ENCODE measurements around the gene TRMT61A.

TRMT61A gene

DNA sequence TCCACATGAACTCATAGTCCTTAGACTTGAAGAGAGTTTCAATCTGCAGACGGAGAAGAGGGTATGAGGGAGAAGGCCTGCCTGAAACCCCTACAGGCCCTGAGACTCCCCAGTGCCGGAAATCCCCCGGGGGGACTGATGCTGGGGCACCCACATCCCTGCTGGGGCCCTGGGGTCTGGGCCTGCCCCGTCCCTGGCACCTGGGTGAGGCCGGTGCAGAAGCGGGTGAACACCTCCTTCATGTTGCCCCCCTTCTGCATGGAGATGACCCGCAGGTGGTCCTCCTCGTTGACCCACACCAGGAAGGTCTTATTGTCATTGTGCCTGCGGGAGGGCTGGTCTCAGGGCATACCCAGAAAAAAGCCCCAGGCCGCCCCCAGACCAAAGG is 8.7 kb upstream of the TRMT61A start:
- DNase-seq, result no peak
- Histone ChIP-seq H3K27me3 (replicated peaks) (peaks cover 11% of the 10 kb centered on the region), H3K27ac (no peak overlapping the region), H3K4me3 (ENCODE audit: low read depth, low read length) (no peak overlapping the region), H3K36me3 (replicated peaks) (no peaks in the 10 kb centered on the region)
- in situ Hi-C loops (cut with HindIII; ENCODE audit: low pct_ligation_motif_present, low sequenced_read_pairs), result no loop called here
- TF ChIP-seq, protein P1, sequence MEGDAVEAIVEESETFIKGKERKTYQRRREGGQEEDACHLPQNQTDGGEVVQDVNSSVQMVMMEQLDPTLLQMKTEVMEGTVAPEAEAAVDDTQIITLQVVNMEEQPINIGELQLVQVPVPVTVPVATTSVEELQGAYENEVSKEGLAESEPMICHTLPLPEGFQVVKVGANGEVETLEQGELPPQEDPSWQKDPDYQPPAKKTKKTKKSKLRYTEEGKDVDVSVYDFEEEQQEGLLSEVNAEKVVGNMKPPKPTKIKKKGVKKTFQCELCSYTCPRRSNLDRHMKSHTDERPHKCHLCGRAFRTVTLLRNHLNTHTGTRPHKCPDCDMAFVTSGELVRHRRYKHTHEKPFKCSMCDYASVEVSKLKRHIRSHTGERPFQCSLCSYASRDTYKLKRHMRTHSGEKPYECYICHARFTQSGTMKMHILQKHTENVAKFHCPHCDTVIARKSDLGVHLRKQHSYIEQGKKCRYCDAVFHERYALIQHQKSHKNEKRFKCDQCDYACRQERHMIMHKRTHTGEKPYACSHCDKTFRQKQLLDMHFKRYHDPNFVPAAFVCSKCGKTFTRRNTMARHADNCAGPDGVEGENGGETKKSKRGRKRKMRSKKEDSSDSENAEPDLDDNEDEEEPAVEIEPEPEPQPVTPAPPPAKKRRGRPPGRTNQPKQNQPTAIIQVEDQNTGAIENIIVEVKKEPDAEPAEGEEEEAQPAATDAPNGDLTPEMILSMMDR (IDR thresholded peaks at IDR 0.05; ENCODE audit: low read depth, low read length, missing control alignments), result no peak

DNA sequence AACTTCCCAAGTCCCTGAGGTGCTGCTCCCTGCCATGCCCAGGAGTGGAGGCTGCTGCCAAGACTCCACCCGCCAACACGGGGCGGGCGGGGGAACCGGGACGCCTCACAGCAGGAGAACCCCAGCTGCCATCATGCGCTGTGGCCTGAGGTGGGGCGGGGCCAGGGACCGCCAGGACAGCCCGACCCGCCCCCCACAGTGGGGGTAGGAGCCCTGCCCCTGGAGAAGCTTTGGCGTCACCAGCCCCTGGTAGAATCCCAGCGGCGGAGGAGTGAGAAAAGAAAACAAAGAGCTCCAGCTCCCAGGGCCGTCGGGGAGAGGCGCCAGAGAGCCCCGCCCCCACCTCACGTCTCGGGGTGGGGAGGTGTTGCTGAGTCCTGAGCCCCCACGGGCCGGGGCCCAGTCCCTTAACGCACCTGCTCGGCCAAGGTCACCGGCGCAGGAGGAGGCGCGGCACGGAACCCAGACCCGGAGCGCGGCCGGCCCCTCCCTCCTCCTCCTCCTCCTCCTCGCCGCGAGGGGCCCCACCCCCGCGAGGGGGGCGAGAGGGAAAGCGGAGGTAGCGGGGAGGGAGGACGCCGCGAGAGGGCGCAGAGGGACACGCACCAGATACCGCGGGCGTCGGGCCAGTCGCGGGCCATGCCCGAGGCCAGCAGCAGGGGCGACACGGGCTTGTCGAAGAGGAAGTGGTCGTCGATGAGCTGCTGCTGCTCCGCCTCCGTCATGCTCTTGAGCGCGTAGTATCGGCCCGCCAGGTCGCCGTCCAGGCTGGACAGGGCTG is 8.1 kb upstream of the TRMT61A start:
- peaks cover 11% of the 10 kb centered on the region for H3K27me3 ChIP-seq (replicated peaks)
- in situ Hi-C loops (cut with HindIII; ENCODE audit: low pct_ligation_motif_present, low sequenced_read_pairs), result no loop called here
- DNase-seq, result peak; percentile 47

DNA sequence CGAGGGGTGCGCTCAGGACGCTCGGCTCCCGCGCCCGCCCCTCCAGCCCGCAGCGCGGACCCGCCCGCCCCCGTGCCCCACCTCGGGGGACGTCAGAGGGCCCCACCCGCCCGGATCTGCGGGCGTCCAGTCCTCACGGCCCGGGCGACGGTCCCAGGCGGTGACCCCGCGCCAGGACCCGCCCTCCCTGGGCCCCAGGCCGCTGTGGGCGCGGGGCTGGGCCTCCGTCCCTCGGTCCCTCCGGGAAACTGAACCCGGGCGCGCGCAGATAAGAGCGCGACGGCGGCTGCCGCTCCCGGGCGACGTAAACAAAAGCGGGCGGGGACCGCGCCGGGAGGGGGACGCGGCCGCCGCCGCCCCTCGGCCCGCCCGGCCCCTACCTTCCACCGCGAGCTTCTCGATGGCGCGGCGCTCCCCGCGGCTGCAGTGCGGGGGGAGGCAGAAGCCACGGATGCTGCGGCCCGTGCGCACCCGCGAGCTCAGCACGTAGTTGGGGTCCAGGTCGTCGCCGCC is 7.5 kb upstream of the TRMT61A start:
- Histone ChIP-seq H3K27ac (no peak overlapping the region), H3K4me3 (ENCODE audit: low read depth, low read length) (no peak overlapping the region), H3K27me3 (replicated peaks) (peaks cover 11% of the 10 kb centered on the region), H3K36me3 (replicated peaks) (no peaks in the 10 kb centered on the region)
- DNase-seq, result no peak
- TF ChIP-seq, protein P1 (IDR thresholded peaks at IDR 0.05; ENCODE audit: low read depth, low read length, missing control alignments), result no peak
- in situ Hi-C loops (cut with HindIII; ENCODE audit: low pct_ligation_motif_present, low sequenced_read_pairs), result no loop called here

More for the DNA sequence above, 8.1 kb upstream of the TRMT61A start:
- Histone ChIP-seq H3K27ac (no peak overlapping the region), H3K4me3 (ENCODE audit: low read depth, low read length) (peak overlapping the region; percentile 31), H3K36me3 (replicated peaks) (no peaks in the 10 kb centered on the region)
- TF ChIP-seq, protein P1 (IDR thresholded peaks at IDR 0.05; ENCODE audit: low read depth, low read length, missing control alignments), result peak; percentile 57

DNA sequence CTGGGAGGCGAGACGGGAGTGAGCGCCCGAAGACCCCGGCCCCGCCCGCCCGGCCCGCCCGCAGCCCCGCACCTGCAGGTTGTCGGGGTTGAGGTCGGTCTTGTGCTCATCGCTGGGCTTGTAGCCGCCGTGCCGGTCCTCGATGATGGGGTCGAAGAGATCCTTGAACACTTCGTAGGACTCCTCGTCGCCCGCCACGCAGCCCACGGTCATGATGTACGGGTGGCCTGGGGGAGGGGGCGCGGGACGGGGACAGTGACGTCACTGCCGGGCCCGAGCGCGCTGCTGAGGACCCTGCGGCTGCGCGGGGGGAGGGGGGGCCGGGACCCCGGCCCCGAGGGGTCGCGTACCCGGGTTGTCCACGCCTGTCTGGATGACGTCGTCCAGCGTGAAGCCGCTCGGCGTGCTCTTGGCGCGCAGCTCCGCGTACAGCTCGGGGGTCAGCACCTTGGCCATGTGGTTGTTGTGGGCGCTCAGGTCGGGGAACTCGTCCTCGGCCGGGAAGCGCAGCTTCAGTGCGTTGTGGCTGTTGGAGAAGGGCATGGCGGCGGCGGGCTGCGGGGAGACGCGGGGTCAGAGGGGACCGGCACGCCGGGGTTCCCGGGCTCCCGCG is 6.9 kb upstream of the TRMT61A start:
- DNase-seq, result no peak
- H3K36me3 ChIP-seq (replicated peaks), result no peaks in the 10 kb centered on the region
- H3K4me3 ChIP-seq (ENCODE audit: low read depth, low read length), result peak overlapping the region; percentile 27
- peaks cover 11% of the 10 kb centered on the region for H3K27me3 ChIP-seq (replicated peaks)
- TF ChIP-seq, protein P1 (IDR thresholded peaks at IDR 0.05; ENCODE audit: low read depth, low read length, missing control alignments), result no peak
- no peak overlapping the region for H3K27ac ChIP-seq
- in situ Hi-C loops (cut with HindIII; ENCODE audit: low pct_ligation_motif_present, low sequenced_read_pairs), result no loop called here

DNA sequence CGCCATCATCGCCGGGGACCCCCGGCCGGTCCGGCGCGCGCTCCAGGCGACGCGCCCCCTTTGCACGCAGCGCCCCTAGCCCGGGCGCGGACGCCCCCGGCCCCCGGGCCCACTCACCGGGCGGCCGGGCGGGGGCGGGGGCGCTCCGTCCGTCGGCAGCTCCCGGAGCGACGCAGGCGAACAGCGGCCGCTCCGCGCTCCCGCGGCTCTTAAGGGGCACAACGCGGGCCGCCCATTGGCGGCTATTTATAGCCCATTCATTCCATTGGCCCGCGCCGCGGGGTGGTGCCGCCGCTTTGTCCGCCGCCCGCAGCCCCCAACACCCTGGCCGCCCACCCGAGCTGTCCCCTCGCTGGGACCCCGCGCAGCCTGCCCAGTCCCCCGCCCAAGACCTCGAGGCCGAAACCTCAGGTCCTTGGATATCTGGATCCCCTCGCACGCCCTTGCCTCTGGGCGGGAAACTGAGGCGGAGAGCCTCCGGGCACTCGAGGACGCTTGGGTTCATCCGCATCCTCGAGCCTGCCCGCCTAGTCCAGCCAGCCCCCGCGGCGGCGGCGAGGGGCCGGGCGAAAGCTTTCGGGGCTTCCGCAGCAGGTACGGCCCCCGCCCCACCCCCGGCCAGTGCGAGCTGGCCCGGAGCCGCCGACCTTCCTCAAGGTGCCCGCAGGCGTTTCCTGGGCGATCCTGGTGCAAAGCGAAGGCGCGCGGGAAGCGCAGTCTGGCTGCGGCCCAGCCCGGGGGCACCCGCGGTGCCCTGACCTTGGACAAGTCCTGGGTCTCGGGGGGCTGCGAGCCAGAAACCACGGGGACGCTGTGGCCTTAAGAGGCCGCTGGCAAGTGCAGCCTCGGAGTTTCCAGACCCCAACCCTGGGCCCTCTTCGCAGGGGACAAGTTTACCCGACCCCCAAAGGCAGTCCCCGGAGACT is 6.1 kb upstream of the TRMT61A start, which contains the start of gene CKB:
TSS of gene CKB (minus strand) at position 182 of the 926 bp plus-strand sequence. CDS start 337 bp downstream, outside the sequence.
- in situ Hi-C loops (cut with HindIII; ENCODE audit: low pct_ligation_motif_present, low sequenced_read_pairs), result no loop called here
- Histone ChIP-seq H3K27me3 (replicated peaks) (peaks cover 11% of the 10 kb centered on the region), H3K36me3 (replicated peaks) (no peaks in the 10 kb centered on the region), H3K27ac (no peak within 1 kb of the TSS), H3K4me3 (ENCODE audit: low read depth, low read length) (peak within 1 kb of the TSS; percentile 27)
- TF ChIP-seq, protein P1 (IDR thresholded peaks at IDR 0.05; ENCODE audit: low read depth, low read length, missing control alignments), result no peak
- DNase-seq, result peak; percentile 22

All from brain microvascular endothelial cell (primary cell).